Ishikawa (cell line): ENCODE results near the gene GSN.

Source experiments
- RAD21 ChIP-seq: IDR thresholded peaks from 2 replicates; pipeline ENCODE4 v1.6.1; 2012; ENCODE audit warnings: low read depth
- TAF1 ChIP-seq: IDR thresholded peaks from 2 replicates; pipeline ENCODE4 v1.6.1; 2012; ENCODE audit warnings: low read depth, mild to moderate bottlenecking
- TCF12 ChIP-seq: IDR thresholded peaks from 2 replicates; pipeline ENCODE4 v1.6.1; 2012; ENCODE audit warnings: low read depth
- TF ChIP-seq, protein P1 (sequence below): IDR thresholded peaks from 2 replicates; pipeline ENCODE4 v1.6.1; 2012

DNA sequence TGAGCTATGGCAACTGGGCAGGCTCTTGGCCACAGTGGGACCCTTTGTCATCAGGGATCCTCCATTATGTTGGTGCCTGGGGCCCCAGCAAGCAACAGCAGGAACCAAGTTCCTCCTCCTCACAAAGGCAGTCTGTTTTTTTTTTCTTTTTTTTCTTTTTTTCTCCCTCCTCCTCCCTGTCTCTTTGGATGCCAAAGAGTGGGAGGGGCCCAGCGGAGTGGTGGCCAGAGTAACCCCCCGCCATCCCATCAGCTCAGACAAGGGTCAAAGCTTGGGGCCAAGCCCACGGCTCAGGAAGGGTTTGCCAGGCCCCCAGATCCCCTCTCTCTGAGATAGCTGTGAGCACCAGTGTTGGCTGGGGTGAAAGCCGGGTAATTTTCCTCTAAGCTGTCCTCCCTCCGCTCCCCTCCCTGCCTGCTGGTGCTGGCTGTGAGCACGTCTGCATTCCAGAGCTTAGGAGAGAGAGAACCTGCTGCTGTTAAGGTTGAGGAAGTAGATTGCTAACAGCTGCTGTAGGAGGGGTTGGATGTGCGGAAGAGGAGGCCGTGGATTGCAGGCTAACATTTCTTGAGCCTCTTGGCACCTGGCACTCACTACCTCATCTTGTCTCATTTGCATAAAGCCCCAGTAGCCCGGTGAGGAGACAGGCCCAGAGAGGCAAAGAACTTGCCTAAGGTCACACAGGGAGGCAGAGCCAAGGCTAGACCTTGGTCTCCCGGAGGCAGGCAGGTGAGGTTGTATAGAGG is 21.2 kb downstream of the GSN start:
- no peak for TF ChIP-seq TAF1
- TF ChIP-seq TCF12 = peak; percentile 76; the same call in 1 of the 2 replicates
- TF ChIP-seq, protein P1, sequence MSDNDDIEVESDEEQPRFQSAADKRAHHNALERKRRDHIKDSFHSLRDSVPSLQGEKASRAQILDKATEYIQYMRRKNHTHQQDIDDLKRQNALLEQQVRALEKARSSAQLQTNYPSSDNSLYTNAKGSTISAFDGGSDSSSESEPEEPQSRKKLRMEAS = peak; percentile 58
- no peak; the same call in 1 of the 2 replicates for TF ChIP-seq RAD21
